ENCODE data around the gene BCL11B. TPM values are rescaled to one million over a fixed set of nuclear protein-coding genes. Genes with fewer than 3 reads are reported as not detected.

Gene BCL11B
- total and polyA plus RNA-seq, 2 donors from 2014 or later = 0.13 to 3.3 TPM

- no peaks in the 10 kb centered on the region for H3K36me3 ChIP-seq (ENCODE audit: control insufficient read depth in 2 of 3, insufficient read depth in 3 of 3, low read length in 3 of 3)
- H3K9me3 ChIP-seq (ENCODE audit: control insufficient read depth in 2 of 3, insufficient read depth in 1 of 3, low read length in 3 of 3) = no peaks in the 10 kb centered on the region
- intact Hi-C loops (cut with DNase I) = no loop called here
- DNase-seq (peak in 1 of 5 donors; percentile 8), FAIRE-seq (no peak)
- H3K4me1 ChIP-seq (ENCODE audit: control insufficient read depth in 2 of 3, insufficient read depth in 2 of 3, low read depth in 1 of 3, low read length in 3 of 3) = no peaks in the 10 kb centered on the region
- no peaks in the 10 kb centered on the region for H3K27me3 ChIP-seq (ENCODE audit: control insufficient read depth, insufficient read depth, low read length)
- H3K27ac ChIP-seq (ENCODE audit: low read depth in 2 of 2, low read length in 2 of 2) = no peak overlapping the region
- no peak overlapping the region for H3K4me3 ChIP-seq (ENCODE audit: low read length in 3 of 3)
- TF ChIP-seq, protein P1, sequence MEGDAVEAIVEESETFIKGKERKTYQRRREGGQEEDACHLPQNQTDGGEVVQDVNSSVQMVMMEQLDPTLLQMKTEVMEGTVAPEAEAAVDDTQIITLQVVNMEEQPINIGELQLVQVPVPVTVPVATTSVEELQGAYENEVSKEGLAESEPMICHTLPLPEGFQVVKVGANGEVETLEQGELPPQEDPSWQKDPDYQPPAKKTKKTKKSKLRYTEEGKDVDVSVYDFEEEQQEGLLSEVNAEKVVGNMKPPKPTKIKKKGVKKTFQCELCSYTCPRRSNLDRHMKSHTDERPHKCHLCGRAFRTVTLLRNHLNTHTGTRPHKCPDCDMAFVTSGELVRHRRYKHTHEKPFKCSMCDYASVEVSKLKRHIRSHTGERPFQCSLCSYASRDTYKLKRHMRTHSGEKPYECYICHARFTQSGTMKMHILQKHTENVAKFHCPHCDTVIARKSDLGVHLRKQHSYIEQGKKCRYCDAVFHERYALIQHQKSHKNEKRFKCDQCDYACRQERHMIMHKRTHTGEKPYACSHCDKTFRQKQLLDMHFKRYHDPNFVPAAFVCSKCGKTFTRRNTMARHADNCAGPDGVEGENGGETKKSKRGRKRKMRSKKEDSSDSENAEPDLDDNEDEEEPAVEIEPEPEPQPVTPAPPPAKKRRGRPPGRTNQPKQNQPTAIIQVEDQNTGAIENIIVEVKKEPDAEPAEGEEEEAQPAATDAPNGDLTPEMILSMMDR (IDR thresholded peaks at IDR 0.05; ENCODE audit: borderline replicate concordance, extremely low read depth, insufficient read depth) = no peak
- no peak overlapping the region for H3K9ac ChIP-seq (ENCODE audit: low read length in 3 of 3)
These were observed 102.1 kb downstream of the BCL11B start for GRCh38 chr14:99169776-99170356.

DNA sequence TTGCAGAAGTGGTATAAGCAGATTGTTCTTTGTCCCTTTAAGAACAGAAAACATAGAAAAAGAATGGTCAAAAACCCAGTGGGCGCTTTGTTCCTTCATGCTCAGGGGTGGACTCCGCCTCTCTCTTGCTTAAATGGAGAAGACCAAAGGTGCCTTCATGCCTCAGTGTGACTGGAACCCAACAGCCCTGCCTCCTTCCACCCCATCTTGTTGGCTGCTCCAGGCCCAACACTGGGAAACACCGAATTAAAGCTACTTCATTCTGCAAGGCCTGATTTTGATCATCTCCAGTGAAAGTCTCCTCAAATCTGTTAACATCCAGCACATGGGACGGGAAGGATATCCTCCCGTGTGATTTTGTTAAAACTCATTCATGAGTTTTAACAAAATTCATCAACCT lies 103.7 kb downstream of the BCL11B start:
- TF ChIP-seq, protein P1 (IDR thresholded peaks at IDR 0.05; ENCODE audit: borderline replicate concordance, extremely low read depth, insufficient read depth) = no peak
- H3K27me3 ChIP-seq (ENCODE audit: control insufficient read depth, insufficient read depth, low read length) = no peaks in the 10 kb centered on the region
- FAIRE-seq = no peak

GRCh38 chr14:99166506-99166905 lies 105.5 kb downstream of the BCL11B start:
- no peaks in the 10 kb centered on the region for H3K4me1 ChIP-seq (ENCODE audit: control insufficient read depth in 2 of 3, insufficient read depth in 2 of 3, low read depth in 1 of 3, low read length in 3 of 3)
- no peak overlapping the region for H3K9ac ChIP-seq (ENCODE audit: low read length in 3 of 3)
- H3K9me3 ChIP-seq (ENCODE audit: control insufficient read depth in 2 of 3, insufficient read depth in 1 of 3, low read length in 3 of 3) = no peaks in the 10 kb centered on the region
- no peaks in the 10 kb centered on the region for H3K27me3 ChIP-seq (ENCODE audit: control insufficient read depth, insufficient read depth, low read length)
- no peak overlapping the region for H3K27ac ChIP-seq (ENCODE audit: low read depth in 2 of 2, low read length in 2 of 2)
- DNase-seq = no peak
- TF ChIP-seq, protein P1 (IDR thresholded peaks at IDR 0.05; ENCODE audit: borderline replicate concordance, extremely low read depth, insufficient read depth) = no peak
- no peaks in the 10 kb centered on the region for H3K36me3 ChIP-seq (ENCODE audit: control insufficient read depth in 2 of 3, insufficient read depth in 3 of 3, low read length in 3 of 3)
- intact Hi-C loops (cut with DNase I) = no loop called here
- FAIRE-seq = no peak
- no peak overlapping the region for H3K4me3 ChIP-seq (ENCODE audit: low read length in 3 of 3)

More for the DNA sequence above, 103.7 kb downstream of the BCL11B start:
- no peaks in the 10 kb centered on the region for H3K36me3 ChIP-seq (ENCODE audit: control insufficient read depth in 2 of 3, insufficient read depth in 3 of 3, low read length in 3 of 3)
- DNase-seq = no peak
- H3K27ac ChIP-seq (ENCODE audit: low read depth in 2 of 2, low read length in 2 of 2) = no peak overlapping the region
- no peaks in the 10 kb centered on the region for H3K4me1 ChIP-seq (ENCODE audit: control insufficient read depth in 2 of 3, insufficient read depth in 2 of 3, low read depth in 1 of 3, low read length in 3 of 3)
- H3K4me3 ChIP-seq (ENCODE audit: low read length in 3 of 3) = no peak overlapping the region
- intact Hi-C loops (cut with DNase I) = no loop called here
- H3K9ac ChIP-seq (ENCODE audit: low read length in 3 of 3) = no peak overlapping the region
- no peaks in the 10 kb centered on the region for H3K9me3 ChIP-seq (ENCODE audit: control insufficient read depth in 2 of 3, insufficient read depth in 1 of 3, low read length in 3 of 3)

DNA sequence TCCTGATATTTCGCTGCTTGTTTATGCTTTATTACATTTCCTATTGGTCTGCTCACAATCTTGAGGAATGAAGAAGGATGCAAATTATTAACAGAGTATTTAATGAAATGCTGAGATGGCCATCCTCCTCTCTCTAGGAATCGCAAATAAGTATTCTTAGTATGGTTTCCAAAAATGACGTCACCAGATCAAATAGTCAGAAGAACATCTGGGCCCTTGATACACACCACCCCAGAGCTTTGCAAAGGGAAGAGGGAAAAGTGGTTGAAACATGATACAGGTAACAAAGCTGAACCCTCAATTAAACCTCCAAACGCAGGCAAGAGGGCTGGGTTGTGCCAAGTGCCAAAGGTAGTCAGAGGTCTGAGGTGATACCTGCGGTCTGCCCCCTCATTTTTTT lies 107.3 kb downstream of the BCL11B start:
- Histone ChIP-seq H3K27ac (ENCODE audit: low read depth in 2 of 2, low read length in 2 of 2) (no peak overlapping the region), H3K27me3 (ENCODE audit: control insufficient read depth, insufficient read depth, low read length) (no peaks in the 10 kb centered on the region), H3K36me3 (ENCODE audit: control insufficient read depth in 2 of 3, insufficient read depth in 3 of 3, low read length in 3 of 3) (no peaks in the 10 kb centered on the region), H3K4me3 (ENCODE audit: low read length in 3 of 3) (no peak overlapping the region), H3K4me1 (ENCODE audit: control insufficient read depth in 2 of 3, insufficient read depth in 2 of 3, low read depth in 1 of 3, low read length in 3 of 3) (no peaks in the 10 kb centered on the region), H3K9ac (ENCODE audit: low read length in 3 of 3) (no peak overlapping the region), H3K9me3 (ENCODE audit: control insufficient read depth in 2 of 3, insufficient read depth in 1 of 3, low read length in 3 of 3) (no peaks in the 10 kb centered on the region)
- TF ChIP-seq, protein P1 (IDR thresholded peaks at IDR 0.05; ENCODE audit: borderline replicate concordance, extremely low read depth, insufficient read depth) = no peak
- no peak for FAIRE-seq
- DNase-seq = no peak
- intact Hi-C loops (cut with DNase I) = no loop called here
